ENCODE data around the gene GNAS-AS1. TPM values are rescaled to one million over a fixed set of nuclear protein-coding genes. Genes with fewer than 3 reads are reported as not detected.

Gene GNAS-AS1
- total RNA-seq, 3 donors from 2014 or later = 0.48 to 1.5 (median 0.98) TPM

- H3K4me3 ChIP-seq = peak within 1 kb of the TSS; percentile 40 to 66 (median 53)
- TF ChIP-seq CTCF (IDR thresholded peaks at IDR 0.05) (peak in 2 of 3 donors; percentile 57 to 62), POLR2AphosphoS5 (IDR thresholded peaks at IDR 0.05) (no peak)
- intact Hi-C loops (cut with DNase I; ENCODE audit: low total_unique reads) = no loop called here
- DNase-seq (ENCODE audit: low spot score in 2 of 2) = no peak
- peaks cover 6 to 9% of the 10 kb centered on the region in 2 donors for H3K4me1 ChIP-seq
- no peaks in the 10 kb centered on the region for H3K36me3 ChIP-seq
- H3K9me3 ChIP-seq = no peaks in the 10 kb centered on the region
- peaks cover 4 to 7% of the 10 kb centered on the region in 2 donors for H3K27me3 ChIP-seq
- H3K27ac ChIP-seq = no peak within 1 kb of the TSS
These were observed 2.0 kb upstream of the GNAS-AS1 start, which contains the start of gene GNAS for GRCh38 chr20:58852543-58853271. TSS of gene GNAS (plus strand) at chr20:58852716.

- DNase-seq (ENCODE audit: low spot score in 2 of 2) = no peak
- H3K27me3 ChIP-seq = peaks cover 4 to 7% of the 10 kb centered on the region in 2 donors
- intact Hi-C loops (cut with DNase I; ENCODE audit: low total_unique reads) = no loop called here
These were observed 1.3 kb upstream of the GNAS-AS1 start for GRCh38 chr20:58851969-58852458.

GRCh38 chr20:58851221-58851968, 693 bp upstream of the GNAS-AS1 start:
- Histone ChIP-seq H3K4me3 (peak overlapping the region; percentile 40 to 66 (median 53)), H3K27ac (no peak overlapping the region), H3K9me3 (no peaks in the 10 kb centered on the region), H3K4me1 (peaks cover 3 to 9% of the 10 kb centered on the region in 2 donors), H3K27me3 (peaks cover 4 to 7% of the 10 kb centered on the region in 2 donors), H3K36me3 (no peaks in the 10 kb centered on the region)
- no peak for DNase-seq (ENCODE audit: low spot score in 2 of 2)
- intact Hi-C loops (cut with DNase I; ENCODE audit: low total_unique reads) = no loop called here
- TF ChIP-seq POLR2AphosphoS5 (IDR thresholded peaks at IDR 0.05) = no peak
- TF ChIP-seq CTCF (IDR thresholded peaks at IDR 0.05) = no peak
- TF ChIP-seq POLR2A (IDR thresholded peaks at IDR 0.05) = no peak

More at GRCh38 chr20:58851969-58852458, 1.3 kb upstream of the GNAS-AS1 start:
- peaks cover 6 to 9% of the 10 kb centered on the region in 2 donors for H3K4me1 ChIP-seq
- H3K4me3 ChIP-seq = peak overlapping the region; percentile 40 to 66 (median 53)
- no peaks in the 10 kb centered on the region for H3K9me3 ChIP-seq
- no peak overlapping the region for H3K27ac ChIP-seq
- no peaks in the 10 kb centered on the region for H3K36me3 ChIP-seq
- no peak for TF ChIP-seq CTCF (IDR thresholded peaks at IDR 0.05)
- TF ChIP-seq POLR2AphosphoS5 (IDR thresholded peaks at IDR 0.05) = no peak
- no peak for TF ChIP-seq POLR2A (IDR thresholded peaks at IDR 0.05)

- DNase-seq (ENCODE audit: low spot score in 2 of 2) = no peak
- H3K9me3 ChIP-seq = no peaks in the 10 kb centered on the region
- TF ChIP-seq CTCF (IDR thresholded peaks at IDR 0.05) = no peak
- no peak for TF ChIP-seq POLR2A (IDR thresholded peaks at IDR 0.05)
- no peak for TF ChIP-seq POLR2AphosphoS5 (IDR thresholded peaks at IDR 0.05)
- intact Hi-C loops (cut with DNase I; ENCODE audit: low total_unique reads) = loop anchor here (5.0 kb wide), 1 partner anchor 1300 kb away; no protein-coding TSS in a partner anchor
- H3K4me3 ChIP-seq = no peak overlapping the region
- no peak overlapping the region for H3K27ac ChIP-seq
- no peaks in the 10 kb centered on the region for H3K36me3 ChIP-seq
- H3K27me3 ChIP-seq = no peaks in the 10 kb centered on the region
- no peaks in the 10 kb centered on the region for H3K4me1 ChIP-seq
These were observed 3.2 kb downstream of the GNAS-AS1 start for GRCh38 chr20:58847463-58847862.
